Nephron progenitor cell (in vitro differentiated cells): Measurements from ENCODE around the gene CSK.
"Not testable (repeated sequence)": the region's sequence is repeated elsewhere in the genome, so short reads cannot be mapped to it uniquely, and the experiment has no call there.

Experiments
- DNase-seq: peaks from one replicate; pipeline ENCODE4 v3.0.0; 2021
- H3K27ac Mint-ChIP-seq: 2 replicates; pipeline ENCODE4 v1.8.0; 2021; ENCODE audit warnings: mild to moderate bottlenecking, moderate library complexity, mixed read lengths
- H3K27me3 Mint-ChIP-seq: 2 replicates; pipeline ENCODE4 v1.8.0; 2021; ENCODE audit warnings: mild to moderate bottlenecking, low read depth, mixed read lengths; ENCODE audit not compliant: poor library complexity
- H3K36me3 Mint-ChIP-seq: 2 replicates; pipeline ENCODE4 v1.8.0; 2021; ENCODE audit warnings: low read depth, mixed read lengths
- H3K4me1 Mint-ChIP-seq: 2 replicates; pipeline ENCODE4 v1.8.0; 2021; ENCODE audit warnings: mixed read lengths
- H3K4me3 Mint-ChIP-seq: 2 replicates; pipeline ENCODE4 v1.8.0; 2021; ENCODE audit warnings: mild to moderate bottlenecking, moderate library complexity, mixed read lengths
- H3K9me3 Mint-ChIP-seq: 2 replicates; pipeline ENCODE4 v1.8.0; 2021; ENCODE audit warnings: mild to moderate bottlenecking, moderate library complexity, mixed read lengths
- TF ChIP-seq, protein P1 (sequence below): fragments of 200-600 bp; sonication (generic); IDR thresholded peaks from 2 replicates; pipeline ENCODE4 v1.5.0; 2021; ENCODE audit warnings: antibody characterized with exemption

Gene CSK

DNA sequence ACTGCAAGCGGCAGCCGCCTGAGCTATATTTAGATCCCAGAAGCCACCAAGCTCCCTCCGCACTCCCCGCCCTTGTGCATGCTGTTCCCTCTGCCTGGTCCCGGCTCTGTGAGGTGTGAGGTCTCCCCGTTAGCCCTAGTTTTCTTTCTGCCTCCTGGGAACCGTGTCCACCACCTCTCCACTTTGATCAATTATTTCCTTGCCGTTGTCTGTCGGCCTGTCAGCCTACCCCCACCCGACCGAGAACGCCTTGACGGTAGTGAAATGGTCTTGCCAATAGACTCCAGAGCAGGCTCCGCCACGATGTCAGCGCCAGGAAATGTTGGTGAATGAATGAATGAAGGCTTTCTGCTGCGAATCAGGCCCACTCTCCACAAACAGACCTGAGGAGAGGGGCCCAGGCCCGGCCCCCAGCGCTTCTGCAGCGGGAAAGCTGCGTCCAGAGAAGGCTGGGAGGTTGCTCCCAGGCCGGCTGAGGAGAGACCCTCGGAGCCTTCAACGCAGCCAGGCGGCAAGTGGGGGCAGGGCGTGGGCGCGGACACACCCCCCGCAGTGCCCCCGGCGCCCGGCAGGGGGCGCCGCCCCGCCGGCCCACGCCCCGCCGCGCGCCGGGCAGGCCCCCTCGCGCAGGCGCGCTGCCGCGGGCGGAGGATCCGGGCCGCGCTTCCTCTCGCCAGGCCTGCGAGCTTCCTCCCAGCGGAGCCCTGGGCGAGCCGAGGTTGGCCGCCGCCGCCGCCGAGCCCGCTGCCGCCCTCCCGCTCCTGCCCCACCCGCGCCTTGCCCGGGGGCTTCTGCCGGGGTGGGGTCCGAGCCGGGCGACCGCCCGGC is at the start of gene CSK:
CSK (plus strand) TSS at position 650 of the 828 bp plus-strand sequence. CDS start 16,218 bp downstream, outside the sequence.
- Mint-ChIP-seq H3K9me3 (no peaks in the 10 kb centered on the region), H3K4me1 (peaks cover 82% of the 10 kb centered on the region), H3K27ac (no peak within 1 kb of the TSS), H3K27me3 (peaks cover 3% of the 10 kb centered on the region), H3K36me3 (peaks cover 4% of the 10 kb centered on the region), H3K4me3 (peak within 1 kb of the TSS; percentile 90)
- peak; percentile 84 for DNase-seq
- TF ChIP-seq, protein P1, sequence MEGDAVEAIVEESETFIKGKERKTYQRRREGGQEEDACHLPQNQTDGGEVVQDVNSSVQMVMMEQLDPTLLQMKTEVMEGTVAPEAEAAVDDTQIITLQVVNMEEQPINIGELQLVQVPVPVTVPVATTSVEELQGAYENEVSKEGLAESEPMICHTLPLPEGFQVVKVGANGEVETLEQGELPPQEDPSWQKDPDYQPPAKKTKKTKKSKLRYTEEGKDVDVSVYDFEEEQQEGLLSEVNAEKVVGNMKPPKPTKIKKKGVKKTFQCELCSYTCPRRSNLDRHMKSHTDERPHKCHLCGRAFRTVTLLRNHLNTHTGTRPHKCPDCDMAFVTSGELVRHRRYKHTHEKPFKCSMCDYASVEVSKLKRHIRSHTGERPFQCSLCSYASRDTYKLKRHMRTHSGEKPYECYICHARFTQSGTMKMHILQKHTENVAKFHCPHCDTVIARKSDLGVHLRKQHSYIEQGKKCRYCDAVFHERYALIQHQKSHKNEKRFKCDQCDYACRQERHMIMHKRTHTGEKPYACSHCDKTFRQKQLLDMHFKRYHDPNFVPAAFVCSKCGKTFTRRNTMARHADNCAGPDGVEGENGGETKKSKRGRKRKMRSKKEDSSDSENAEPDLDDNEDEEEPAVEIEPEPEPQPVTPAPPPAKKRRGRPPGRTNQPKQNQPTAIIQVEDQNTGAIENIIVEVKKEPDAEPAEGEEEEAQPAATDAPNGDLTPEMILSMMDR = peak; percentile 33

DNA sequence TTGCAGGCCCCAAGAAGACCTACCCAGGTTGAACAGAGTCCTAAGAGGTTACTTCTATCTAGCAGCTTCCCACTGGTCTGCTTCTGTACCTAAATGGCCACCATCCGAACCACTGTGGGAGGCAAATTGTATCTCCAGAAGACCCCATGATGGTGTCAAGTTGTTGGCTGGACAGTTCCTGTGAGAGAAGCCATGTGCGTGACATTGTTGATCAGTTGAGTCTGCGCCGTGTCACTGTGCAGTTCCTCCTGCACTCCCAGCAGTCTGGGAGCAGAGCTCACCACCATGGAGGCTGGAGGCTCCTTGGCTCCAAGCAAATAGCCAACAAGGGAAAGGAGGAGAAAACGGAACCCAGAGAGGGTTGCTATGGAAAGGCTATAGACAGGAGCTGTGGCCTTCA is 49.0 kb upstream of the CSK start:
- Mint-ChIP-seq H3K4me3 (no peak overlapping the region), H3K4me1 (peaks cover 14% of the 10 kb centered on the region), H3K27me3 (peaks cover 76% of the 10 kb centered on the region), H3K9me3 (peaks cover 16% of the 10 kb centered on the region), H3K27ac (no peak overlapping the region), H3K36me3 (no peaks in the 10 kb centered on the region)
- no peak for DNase-seq
- TF ChIP-seq, protein P1 = no peak

DNA sequence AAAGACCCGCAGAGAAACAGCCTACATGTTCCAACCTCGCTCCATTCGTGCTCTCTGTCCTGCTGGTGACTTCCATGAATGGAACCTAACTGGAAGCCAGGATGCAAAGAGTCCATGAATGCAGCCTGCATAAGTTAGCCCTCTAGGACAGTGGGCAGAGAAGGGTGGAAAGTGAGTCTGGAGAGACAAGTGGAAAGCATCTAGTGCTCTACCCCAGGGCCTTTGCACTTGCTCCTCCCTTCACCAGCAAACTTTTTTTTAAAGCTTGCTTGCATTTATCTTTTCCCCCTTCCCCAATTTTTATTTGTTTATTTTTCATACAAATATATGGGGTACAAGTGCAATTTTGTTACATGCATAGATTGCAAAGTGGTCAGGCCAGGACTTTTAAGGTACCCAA is 48.6 kb upstream of the CSK start:
- TF ChIP-seq, protein P1 = no peak
- DNase-seq = no peak
- no peak overlapping the region for H3K27ac Mint-ChIP-seq
- peaks cover 17% of the 10 kb centered on the region for H3K9me3 Mint-ChIP-seq
- no peak overlapping the region for H3K4me3 Mint-ChIP-seq
- peaks cover 14% of the 10 kb centered on the region for H3K4me1 Mint-ChIP-seq
- peaks cover 78% of the 10 kb centered on the region for H3K27me3 Mint-ChIP-seq
- H3K36me3 Mint-ChIP-seq = no peaks in the 10 kb centered on the region

DNA sequence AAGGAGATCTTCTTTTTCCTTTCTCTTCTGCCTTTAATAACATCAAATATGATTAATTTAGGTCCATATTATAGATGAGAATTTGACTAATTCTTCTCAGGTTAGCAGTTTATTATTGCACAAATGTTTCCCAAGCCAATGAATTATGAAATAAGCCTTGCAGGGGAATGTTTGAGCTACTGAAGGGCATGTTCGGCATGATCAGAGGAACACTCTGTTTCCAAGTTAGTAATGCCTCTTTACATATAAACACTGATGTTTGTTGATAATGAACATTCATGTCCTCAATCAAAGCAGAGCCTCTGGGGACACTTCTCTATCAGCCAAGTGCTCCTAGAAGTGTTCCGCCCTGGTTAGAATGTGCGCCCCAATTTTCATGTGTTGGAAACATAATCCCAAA is 46.6 kb upstream of the CSK start:
- H3K36me3 Mint-ChIP-seq = no peaks in the 10 kb centered on the region
- no peak for DNase-seq
- no peak overlapping the region for H3K27ac Mint-ChIP-seq
- peaks cover 82% of the 10 kb centered on the region for H3K27me3 Mint-ChIP-seq
- peaks cover 14% of the 10 kb centered on the region for H3K9me3 Mint-ChIP-seq
- no peak overlapping the region for H3K4me3 Mint-ChIP-seq
- H3K4me1 Mint-ChIP-seq = peaks cover 7% of the 10 kb centered on the region
- TF ChIP-seq, protein P1 = no peak

DNA sequence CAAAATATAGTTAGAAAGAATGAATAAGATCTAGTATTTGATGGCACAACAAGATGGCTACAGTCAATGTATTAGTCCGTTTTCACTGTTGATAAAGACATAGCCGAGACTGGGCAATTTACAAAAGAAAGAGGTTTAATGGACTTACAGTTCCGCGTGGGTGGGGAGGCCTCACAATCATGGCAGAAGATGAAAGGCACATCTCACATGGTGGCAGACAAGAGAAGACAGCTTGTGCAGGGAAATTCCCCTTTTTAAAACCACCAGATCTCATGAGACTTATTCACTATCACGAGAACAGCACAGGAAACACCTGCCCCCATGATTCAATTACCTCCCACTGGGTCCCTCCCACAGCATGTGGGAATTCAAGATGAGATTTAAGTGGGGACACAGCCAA is 43.6 kb upstream of the CSK start:
- H3K27ac Mint-ChIP-seq, H3K4me3 Mint-ChIP-seq, DNase-seq, H3K36me3 Mint-ChIP-seq, H3K4me1 Mint-ChIP-seq: not testable (repeated sequence)
- H3K27me3 Mint-ChIP-seq = peaks cover 74% of the 10 kb centered on the region
- peaks cover 33% of the 10 kb centered on the region for H3K9me3 Mint-ChIP-seq

DNA sequence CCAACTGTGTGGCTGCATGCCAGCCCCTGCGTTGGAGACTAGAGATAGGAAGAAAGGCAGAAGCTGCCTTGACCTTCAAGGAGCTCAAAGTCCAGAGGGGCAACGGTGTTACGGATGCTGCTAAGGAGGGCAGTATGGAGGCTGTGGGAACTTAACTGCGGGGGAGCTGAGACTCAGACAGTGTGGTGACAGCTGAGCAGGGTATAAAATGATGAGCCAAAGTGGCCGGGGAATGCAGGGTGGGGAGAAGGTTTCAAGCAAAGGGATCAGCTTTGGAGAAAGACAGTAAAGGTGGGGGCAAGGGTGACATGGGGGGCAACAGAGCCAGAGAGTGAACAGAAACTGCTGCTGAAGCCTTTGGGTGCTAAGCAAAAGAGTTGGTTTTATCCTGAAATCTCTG is 39.5 kb upstream of the CSK start:
- peaks cover 60% of the 10 kb centered on the region for H3K27me3 Mint-ChIP-seq
- H3K27ac Mint-ChIP-seq = no peak overlapping the region
- H3K9me3 Mint-ChIP-seq = peaks cover 33% of the 10 kb centered on the region
- DNase-seq = no peak
- H3K36me3 Mint-ChIP-seq = no peaks in the 10 kb centered on the region
- H3K4me3 Mint-ChIP-seq = no peak overlapping the region
- no peaks in the 10 kb centered on the region for H3K4me1 Mint-ChIP-seq
- TF ChIP-seq, protein P1 = no peak
